Neural progenitor cell (in vitro differentiated cells): Measurements from ENCODE around the gene TAMALIN.

Source experiments
- CTCF ChIP-seq: fragments of 200-600 bp; sonication (generic); IDR thresholded peaks from 2 replicates; pipeline ENCODE4 v1.5.1; 2017; ENCODE audit warnings: antibody characterized with exemption, mild to moderate bottlenecking
- EZH2phosphoT487 ChIP-seq: fragments of 200-600 bp; sonication (generic); IDR thresholded peaks from 2 replicates; pipeline ENCODE4 v1.6.1; 2017; ENCODE audit warnings: antibody characterized with exemption

- TF ChIP-seq CTCF: no peak
- TF ChIP-seq EZH2phosphoT487: no peak
Measured at GRCh38 chr12:52060498-52061177, 53.9 kb downstream of the TAMALIN start.
